AG04450 (cell line): Measurements from ENCODE around the gene BCAR3. TPM values are rescaled to one million over a fixed set of nuclear protein-coding genes. Genes with fewer than 3 reads are reported as not detected.
"Not testable (repeated sequence)": the region's sequence is repeated elsewhere in the genome, so short reads cannot be mapped to it uniquely, and the experiment has no call there.

Experiments
- CTCF ChIA-PET: fragments of 300-600, 350-600 bp; formaldehyde crosslinking; extraction: SDS; loops from one replicate; lab custom pipeline; 2022; ENCODE audit warnings: antibody characterized with exemption, inconsistent platforms; lab: Charles Lee
- POLR2A ChIA-PET: fragments of 350-600 bp; formaldehyde crosslinking; extraction: SDS; loops from one replicate; lab custom pipeline; 2021; ENCODE audit warnings: antibody characterized with exemption, inconsistent platforms; lab: Yijun Ruan, JAX
- DNase-seq: peaks from one replicate; pipeline ENCODE4 v3.0.0-alpha.2; 2011; ENCODE audit warnings: low read depth, low spot score
- H3K27ac ChIP-seq: one replicate; pipeline ENCODE4 v1.5.1; 2012; ENCODE audit warnings: low read depth, low read length, control low read depth
- H3K27me3 ChIP-seq: one replicate; pipeline ENCODE4 v1.6.0; 2012; ENCODE audit warnings: low read length; ENCODE audit not compliant: control insufficient read depth, insufficient read depth
- H3K4me3 ChIP-seq: 2 replicates; pipeline ENCODE4 v1.5.1; 2011; ENCODE audit warnings: mild to moderate bottlenecking, low read depth, low read length, control low read depth
- H3K9me3 ChIP-seq: 2 replicates; pipeline ENCODE4 v1.5.1; 2012; ENCODE audit warnings: low read length; ENCODE audit not compliant: control insufficient read depth, insufficient read depth
- CTCF ChIP-seq: IDR thresholded peaks from 2 replicates; pipeline ENCODE4 v1.5.1; 2011; ENCODE audit warnings: low read depth, low read length, control low read depth, inconsistent platforms
- polyA plus RNA-seq: library from polyadenylated mRNA; depleted of rRNA; stranded (reverse); fragments of >200 nt; gene quantifications from 2 replicates; pipeline ENCODE4 v1.2.3, GENCODE V29; 2011

Gene BCAR3
- polyA plus RNA-seq, 1 experiment = 20.6 TPM

- H3K27ac ChIP-seq = peak overlapping the region; percentile 90
- DNase-seq = peak; percentile 58
- ChIA-PET POLR2A (interaction anchor here (1.0 kb wide), 1 partner anchor 76 kb away, joined by 5 read pairs; no protein-coding TSS in a partner anchor), CTCF (interaction anchor here (0.5 to 1.5 kb wide), 5 partner anchors 22 to 155 kb away, joined by 4 to 5 read pairs (median 4); no protein-coding TSS in a partner anchor)
- no peak for TF ChIP-seq CTCF
- H3K4me3 ChIP-seq = no peak overlapping the region
- H3K27me3 ChIP-seq = no peaks in the 10 kb centered on the region
- H3K9me3 ChIP-seq = no peaks in the 10 kb centered on the region
Observed at GRCh38 chr1:93661829-93662474, 19.7 kb downstream of the BCAR3 start.

GRCh38 chr1:93661341-93661740, 20.3 kb downstream of the BCAR3 start:
- CTCF ChIA-PET = interaction anchor here (0.6 to 1.5 kb wide), 4 partner anchors 22 to 152 kb away, joined by 3 to 4 read pairs (median 4); no protein-coding TSS in a partner anchor
- not testable (repeated sequence) for H3K27me3 ChIP-seq, H3K4me3 ChIP-seq, DNase-seq, H3K9me3 ChIP-seq
- POLR2A ChIA-PET = interaction anchor here (1.0 kb wide), 1 partner anchor 77 kb away, joined by 5 read pairs; no protein-coding TSS in a partner anchor
- peak overlapping the region; percentile 69 for H3K27ac ChIP-seq

GRCh38 chr1:93659822-93660503, 21.7 kb downstream of the BCAR3 start:
- DNase-seq = no peak
- POLR2A ChIA-PET = interaction anchor here (0.7 kb wide), 1 partner anchor 43 kb away, joined by 3 read pairs; no protein-coding TSS in a partner anchor
- CTCF ChIA-PET = no interaction called here
- no peak for TF ChIP-seq CTCF
- Histone ChIP-seq H3K4me3 (no peak overlapping the region), H3K27me3 (no peaks in the 10 kb centered on the region), H3K27ac (no peak overlapping the region), H3K9me3 (no peaks in the 10 kb centered on the region)

GRCh38 chr1:93658188-93658587, 23.4 kb downstream of the BCAR3 start:
- Histone ChIP-seq H3K27ac (no peak overlapping the region), H3K4me3 (no peak overlapping the region), H3K9me3 (no peaks in the 10 kb centered on the region), H3K27me3 (no peaks in the 10 kb centered on the region)
- DNase-seq = no peak
- ChIA-PET CTCF (no interaction called here), POLR2A (no interaction called here)
- TF ChIP-seq CTCF = no peak

GRCh38 chr1:93656491-93656890, 25.1 kb downstream of the BCAR3 start:
- Histone ChIP-seq H3K27ac (no peak overlapping the region), H3K27me3 (no peaks in the 10 kb centered on the region), H3K4me3 (no peak overlapping the region), H3K9me3 (no peaks in the 10 kb centered on the region)
- DNase-seq = no peak
- ChIA-PET CTCF (no interaction called here), POLR2A (no interaction called here)
- TF ChIP-seq CTCF = no peak
